GM13976 (cell line): ENCODE data around the gene ANKFY1.

Experiments used
- DNase-seq: peaks from one replicate; pipeline ENCODE4 v3.0.0; 2012; ENCODE audit warnings: low spot score
- CTCF ChIP-seq: IDR thresholded peaks from 2 replicates; pipeline ENCODE4 v1.5.1; 2012; ENCODE audit warnings: borderline replicate concordance, mild to moderate bottlenecking; ENCODE audit not compliant: insufficient read depth; ENCODE audit errors: extremely low read depth, missing control alignments, control extremely low read depth
- in situ Hi-C: fragments of 300-500 bp; cut with MboI; formaldehyde crosslinking; loops from one replicate; pipeline ENCODE4 v1.12.0; 2022; ENCODE audit warnings: low sequenced_read_pairs, mixed read lengths, inconsistent platforms; ENCODE audit not compliant: unreplicated experiment

ANKFY1 gene

GRCh38 chr17:4174556-4174955, 89.2 kb downstream of the ANKFY1 start:
- no peak for TF ChIP-seq CTCF
- no peak for DNase-seq
- in situ Hi-C loops, result no loop called here

- no peak for DNase-seq
- TF ChIP-seq CTCF, result no peak
- in situ Hi-C loops, result no loop called here
Observed at GRCh38 chr17:4173781-4174180, 90.0 kb downstream of the ANKFY1 start.

GRCh38 chr17:4172356-4172755, 91.4 kb downstream of the ANKFY1 start:
- no peak for TF ChIP-seq CTCF
- DNase-seq, result no peak
- in situ Hi-C loops, result no loop called here

- no peak for TF ChIP-seq CTCF
- DNase-seq, result no peak
- in situ Hi-C loops, result no loop called here
Observed at GRCh38 chr17:4170639-4171280, 93.0 kb downstream of the ANKFY1 start.

GRCh38 chr17:4167786-4168185, 96.0 kb downstream of the ANKFY1 start:
- DNase-seq, result no peak
- in situ Hi-C loops, result no loop called here
- no peak for TF ChIP-seq CTCF

GRCh38 chr17:4166419-4166818, 97.4 kb downstream of the ANKFY1 start:
- no peak for DNase-seq
- no peak for TF ChIP-seq CTCF
- in situ Hi-C loops, result no loop called here

GRCh38 chr17:4165301-4166010, 98.3 kb downstream of the ANKFY1 start:
- TF ChIP-seq CTCF, result no peak
- in situ Hi-C loops, result no loop called here
- DNase-seq, result no peak
